HEK293 (cell line): Measurements from ENCODE around the gene VAT1L.

Experiments
- CTCF ChIA-PET: fragments of 350-600 bp; formaldehyde crosslinking; extraction: SDS; loops from one replicate; lab custom pipeline; 2021; ENCODE audit warnings: antibody characterized with exemption; lab: Yijun Ruan, JAX
- POLR2A ChIA-PET: fragments of 300-600 bp; formaldehyde crosslinking; extraction: SDS; loops from one replicate; lab custom pipeline; 2020; ENCODE audit warnings: antibody characterized with exemption, inconsistent platforms; lab: Yijun Ruan, JAX
- H3K27ac ChIP-seq: fragments of 200-500 bp; sonication (Bioruptor generic); 2 replicates; pipeline ENCODE4 v1.5.1; 2014; ENCODE audit warnings: low read depth, low read length, control low read depth, inconsistent platforms; ENCODE audit errors: extremely low read depth
- H3K36me3 ChIP-seq, 2 experiments: fragments of 200-500 bp in 1 of 2; sonication (Bioruptor generic) in 1 of 2; 1 replicate in 1 of 2; 2 replicates in 1 of 2; pipeline ENCODE4 v1.5.1; 2014 to 2017; ENCODE audit warnings: inconsistent platforms in 2 of 2, low read length in 2 of 2; ENCODE audit not compliant: control insufficient read depth in 2 of 2, insufficient read depth in 1 of 2
- H3K4me1 ChIP-seq: fragments of 200-500 bp; sonication (Bioruptor generic); 2 replicates; pipeline ENCODE4 v1.5.1; 2014; ENCODE audit warnings: mild to moderate bottlenecking, low read length, inconsistent platforms; ENCODE audit not compliant: control insufficient read depth, insufficient read depth
- H3K4me3 ChIP-seq: 2 replicates; pipeline ENCODE4 v1.5.1; 2011; ENCODE audit warnings: low read depth, mild to moderate bottlenecking, control low read depth, low read length, moderate library complexity
- H3K9me3 ChIP-seq: fragments of 200-500 bp; sonication (Bioruptor generic); 2 replicates; pipeline ENCODE4 v1.5.1; 2014; ENCODE audit warnings: low read depth, low read length, inconsistent platforms; ENCODE audit not compliant: control insufficient read depth, insufficient read depth
- BCL6B ChIP-seq: fragments of 450-650 bp; formaldehyde crosslinking; IDR thresholded peaks from 2 replicates; pipeline ENCODE4 v1.5.1; 2017; ENCODE audit warnings: missing biosample characterization, missing genetic modification characterization
- GLIS1 ChIP-seq: fragments of 450-650 bp; formaldehyde crosslinking; IDR thresholded peaks from 2 replicates; pipeline ENCODE4 v1.5.1; 2016; ENCODE audit warnings: missing biosample characterization, missing genetic modification characterization
- HIC1 ChIP-seq: fragments of 450-650 bp; formaldehyde crosslinking; IDR thresholded peaks from 2 replicates; pipeline ENCODE4 v1.5.1; 2016; ENCODE audit warnings: missing biosample characterization, missing genetic modification characterization
- KLF8 ChIP-seq: fragments of 450-650 bp; formaldehyde crosslinking; IDR thresholded peaks from 2 replicates; pipeline ENCODE4 v1.5.1; 2016; ENCODE audit warnings: missing biosample characterization, missing genetic modification characterization
- OVOL3 ChIP-seq: fragments of 450-650 bp; formaldehyde crosslinking; IDR thresholded peaks from 2 replicates; pipeline ENCODE4 v1.5.1; 2016; ENCODE audit warnings: missing biosample characterization, missing genetic modification characterization
- SP2 ChIP-seq: fragments of 450-650 bp; formaldehyde crosslinking; IDR thresholded peaks from 2 replicates; pipeline ENCODE4 v1.5.1; 2016; ENCODE audit warnings: missing biosample characterization, missing genetic modification characterization
- YY2 ChIP-seq: fragments of 450-650 bp; formaldehyde crosslinking; IDR thresholded peaks from 2 replicates; pipeline ENCODE4 v1.5.1; 2016; ENCODE audit warnings: missing biosample characterization, missing genetic modification characterization
- ZBTB1 ChIP-seq: fragments of 450-650 bp; formaldehyde crosslinking; IDR thresholded peaks from 2 replicates; pipeline ENCODE4 v1.5.1; 2016; ENCODE audit warnings: missing biosample characterization, missing genetic modification characterization
- ZFHX2 ChIP-seq: fragments of 450-650 bp; formaldehyde crosslinking; conservative IDR thresholded peaks from 2 replicates; pipeline ENCODE4 v1.5.1; 2016; ENCODE audit warnings: missing biosample characterization, missing genetic modification characterization
- ZFP69B ChIP-seq: fragments of 450-650 bp; formaldehyde crosslinking; IDR thresholded peaks from 2 replicates; pipeline ENCODE4 v1.5.1; 2016; ENCODE audit warnings: missing biosample characterization, missing genetic modification characterization
- ZNF121 ChIP-seq: fragments of 450-650 bp; formaldehyde crosslinking; IDR thresholded peaks from 2 replicates; pipeline ENCODE4 v1.5.1; 2016; ENCODE audit warnings: missing biosample characterization, missing genetic modification characterization
- ZNF132 ChIP-seq: fragments of 450-650 bp; formaldehyde crosslinking; IDR thresholded peaks from 2 replicates; pipeline ENCODE4 v1.5.1; 2017; ENCODE audit warnings: missing biosample characterization, missing genetic modification characterization, borderline replicate concordance
- ZNF223 ChIP-seq: fragments of 450-650 bp; formaldehyde crosslinking; IDR thresholded peaks from 2 replicates; pipeline ENCODE4 v1.5.1; 2016; ENCODE audit warnings: missing biosample characterization, missing genetic modification characterization
- ZNF23 ChIP-seq: fragments of 450-650 bp; formaldehyde crosslinking; IDR thresholded peaks from 2 replicates; pipeline ENCODE4 v1.5.1; 2016; ENCODE audit warnings: missing biosample characterization, missing genetic modification characterization, borderline replicate concordance
- ZNF302 ChIP-seq: fragments of 450-650 bp; formaldehyde crosslinking; IDR thresholded peaks from 2 replicates; pipeline ENCODE4 v1.5.1; 2016; ENCODE audit warnings: missing biosample characterization, missing genetic modification characterization, low read depth
- ZNF654 ChIP-seq: fragments of 450-650 bp; formaldehyde crosslinking; IDR thresholded peaks from 2 replicates; pipeline ENCODE4 v1.5.1; 2016; ENCODE audit warnings: low read depth, missing biosample characterization, missing genetic modification characterization
- ZNF677 ChIP-seq: fragments of 450-650 bp; IDR thresholded peaks from 2 replicates; pipeline ENCODE4 v1.5.0; 2018; ENCODE audit warnings: missing biosample characterization, mild to moderate bottlenecking, missing genetic modification characterization, moderate library complexity
- ZNF768 ChIP-seq: fragments of 450-650 bp; formaldehyde crosslinking; IDR thresholded peaks from 2 replicates; pipeline ENCODE4 v1.5.1; 2018; ENCODE audit warnings: missing biosample characterization, mild to moderate bottlenecking, missing genetic modification characterization
- ZNF785 ChIP-seq: fragments of 450-650 bp; formaldehyde crosslinking; IDR thresholded peaks from 2 replicates; pipeline ENCODE4 v1.5.1; 2016; ENCODE audit warnings: missing biosample characterization, missing genetic modification characterization
- TF ChIP-seq, protein P1 (sequence below): fragments of 450-650 bp; formaldehyde crosslinking; conservative IDR thresholded peaks from 2 replicates; pipeline ENCODE4 v1.5.1; 2016; ENCODE audit warnings: low read depth, missing biosample characterization, missing genetic modification characterization

The VAT1L gene

GRCh38 chr16:77780378-77780837 lies 8.0 kb upstream of the VAT1L start (continued):
- TF ChIP-seq, protein P1, sequence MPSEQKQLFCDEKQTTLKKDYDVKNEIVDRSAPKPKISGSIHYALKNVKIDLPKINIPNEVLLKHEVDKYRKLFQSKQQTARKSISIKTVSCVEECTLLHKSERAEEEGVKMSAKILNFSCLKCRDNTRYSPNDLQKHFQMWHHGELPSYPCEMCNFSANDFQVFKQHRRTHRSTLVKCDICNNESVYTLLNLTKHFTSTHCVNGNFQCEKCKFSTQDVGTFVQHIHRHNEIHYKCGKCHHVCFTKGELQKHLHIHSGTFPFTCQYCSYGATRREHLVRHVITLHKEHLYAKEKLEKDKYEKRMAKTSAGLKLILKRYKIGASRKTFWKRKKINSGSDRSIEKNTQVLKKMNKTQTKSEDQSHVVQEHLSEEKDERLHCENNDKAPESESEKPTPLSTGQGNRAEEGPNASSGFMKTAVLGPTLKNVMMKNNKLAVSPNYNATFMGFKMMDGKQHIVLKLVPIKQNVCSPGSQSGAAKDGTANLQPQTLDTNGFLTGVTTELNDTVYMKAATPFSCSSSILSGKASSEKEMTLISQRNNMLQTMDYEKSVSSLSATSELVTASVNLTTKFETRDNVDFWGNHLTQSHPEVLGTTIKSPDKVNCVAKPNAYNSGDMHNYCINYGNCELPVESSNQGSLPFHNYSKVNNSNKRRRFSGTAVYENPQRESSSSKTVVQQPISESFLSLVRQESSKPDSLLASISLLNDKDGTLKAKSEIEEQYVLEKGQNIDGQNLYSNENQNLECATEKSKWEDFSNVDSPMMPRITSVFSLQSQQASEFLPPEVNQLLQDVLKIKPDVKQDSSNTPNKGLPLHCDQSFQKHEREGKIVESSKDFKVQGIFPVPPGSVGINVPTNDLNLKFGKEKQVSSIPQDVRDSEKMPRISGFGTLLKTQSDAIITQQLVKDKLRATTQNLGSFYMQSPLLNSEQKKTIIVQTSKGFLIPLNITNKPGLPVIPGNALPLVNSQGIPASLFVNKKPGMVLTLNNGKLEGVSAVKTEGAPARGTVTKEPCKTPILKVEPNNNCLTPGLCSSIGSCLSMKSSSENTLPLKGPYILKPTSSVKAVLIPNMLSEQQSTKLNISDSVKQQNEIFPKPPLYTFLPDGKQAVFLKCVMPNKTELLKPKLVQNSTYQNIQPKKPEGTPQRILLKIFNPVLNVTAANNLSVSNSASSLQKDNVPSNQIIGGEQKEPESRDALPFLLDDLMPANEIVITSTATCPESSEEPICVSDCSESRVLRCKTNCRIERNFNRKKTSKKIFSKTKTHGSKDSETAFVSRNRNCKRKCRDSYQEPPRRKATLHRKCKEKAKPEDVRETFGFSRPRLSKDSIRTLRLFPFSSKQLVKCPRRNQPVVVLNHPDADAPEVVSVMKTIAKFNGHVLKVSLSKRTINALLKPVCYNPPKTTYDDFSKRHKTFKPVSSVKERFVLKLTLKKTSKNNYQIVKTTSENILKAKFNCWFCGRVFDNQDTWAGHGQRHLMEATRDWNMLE (tag by site-specific recombination) = no peak
- TF ChIP-seq OVOL3 (tag by site-specific recombination) (no peak), ZNF302 (tag by site-specific recombination) (no peak), GLIS1 (peak; percentile 69), ZNF785 (tag by site-specific recombination) (no peak), ZFHX2 (tag by site-specific recombination) (peak; percentile 54), YY2 (tag by site-specific recombination) (no peak), ZNF132 (tag by site-specific recombination) (no peak), ZNF677 (no peak)
- TF ChIP-seq, all 188 proteins: peak for 18

GRCh38 chr16:77781091-77781490 lies 7.3 kb upstream of the VAT1L start:
- H3K9me3 ChIP-seq = no peaks in the 10 kb centered on the region
- no peak overlapping the region for H3K4me3 ChIP-seq
- ChIA-PET POLR2A (interaction anchor here (1.0 kb wide), 1 partner anchor 59 kb away, joined by 4 read pairs; the partner anchor contains the start of gene NUDT7), CTCF (interaction anchor here (0.6 to 1.7 kb wide), 6 partner anchors 15 to 106 kb away, joined by 3 to 6 read pairs (median 3); partner anchors contain the start of gene NUDT7)
- H3K4me1 ChIP-seq = peaks cover 1% of the 10 kb centered on the region; the same call in 1 of the 2 replicates
- no peak overlapping the region for H3K27ac ChIP-seq
- H3K36me3 ChIP-seq = no peaks in the 10 kb centered on the region
- TF ChIP-seq ZFP69B (tag by site-specific recombination) = no peak
- no peak for TF ChIP-seq OVOL3 (tag by site-specific recombination)
- TF ChIP-seq BCL6B (tag by site-specific recombination) = no peak
- no peak for TF ChIP-seq ZNF121 (tag by site-specific recombination)
- TF ChIP-seq ZNF677 = no peak

DNA sequence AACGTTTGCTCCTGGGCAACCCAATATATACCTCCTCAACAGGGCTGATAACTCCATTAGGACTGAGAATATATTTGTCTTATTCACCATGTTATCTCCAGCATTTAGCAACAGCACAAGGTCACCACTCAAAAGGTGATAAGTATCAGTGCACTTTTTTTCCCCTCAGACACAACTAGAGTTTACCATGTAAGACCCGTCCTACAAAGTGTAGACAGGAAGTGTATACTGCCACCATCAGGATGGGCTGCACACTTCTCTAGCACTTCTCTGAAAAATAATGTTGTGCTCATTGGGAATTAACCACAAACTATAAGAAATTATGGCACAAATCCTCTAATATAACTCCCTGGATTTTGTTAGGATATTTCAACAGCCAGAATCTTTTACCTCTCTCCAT lies 5.7 kb upstream of the VAT1L start:
- no peaks in the 10 kb centered on the region for H3K36me3 ChIP-seq
- H3K4me1 ChIP-seq = peaks cover 7% of the 10 kb centered on the region
- POLR2A ChIA-PET = no interaction called here
- no peaks in the 10 kb centered on the region for H3K9me3 ChIP-seq
- CTCF ChIA-PET = interaction anchor here (0.7 to 1.4 kb wide), 6 partner anchors 9 to 197 kb away, joined by 3 to 5 read pairs (median 4); no protein-coding TSS in a partner anchor
- no peak overlapping the region for H3K27ac ChIP-seq
- H3K4me3 ChIP-seq = no peak overlapping the region
- TF ChIP-seq ZNF654 (peak; percentile 27; the same call in 1 of the 2 replicates), ZBTB1 (no peak), KLF8 (tag by site-specific recombination) (no peak), SP2 (tag by site-specific recombination) (no peak), ZNF223 (tag by site-specific recombination) (no peak), HIC1 (tag by site-specific recombination) (no peak), ZNF23 (tag by site-specific recombination) (no peak), ZNF768 (tag by site-specific recombination) (no peak)
